ENCODE results near the gene PRR5L.
A peak's percentile ranks its signal among the peaks of the same experiment; 100 is the strongest.

GRCh38 chr11:36509694-36510593, 213.9 kb downstream of the PRR5L start, which contains the start of gene TRAF6:
- TF ChIP-seq CTCF (IDR thresholded peaks at IDR 0.05; ENCODE audit: poor library complexity) (peak; percentile 87), EZH2 (IDR thresholded peaks at IDR 0.05; ENCODE audit: borderline replicate concordance) (no peak)
